Pancreas (tissue), 10 donors: Measurements from ENCODE around the gene ADPRHL1. TPM values are rescaled to one million over a fixed set of nuclear protein-coding genes. Genes with fewer than 3 reads are reported as not detected.

Experiments
- ATAC-seq, 4 donors: fragments of 200-7000 bp; cut with Tn5 transposase; one replicate each; pipeline versions ENCODE4 v1.8.0 to v1.9.1; 2020; ENCODE audit warnings: mild to moderate bottlenecking in 4 of 4, moderate library complexity in 4 of 4
- DNase-seq, 6 donors: peaks; one replicate each; pipeline ENCODE4 v3.0.0-alpha.2; 2020
- FAIRE-seq: peaks from 2 replicates; lab custom pipeline; 2012; peaks lifted over from hg19 to GRCh38; lab: Jason Lieb, UNC
- H3K27ac ChIP-seq, 4 donors: fragments of 200-600 bp; sonication (generic); 1 replicate in 3 of 4; 2 replicates in 1 of 4; pipeline versions ENCODE4 v1.5.0 to v1.8.0; 2020
- H3K27me3 ChIP-seq, 4 donors: fragments of 200-600 bp; one replicate each; pipeline ENCODE4 v1.8.0; 2021
- H3K36me3 ChIP-seq, 3 donors: fragments of 200-600 bp; sonication (generic) in 1 of 3; one replicate each; pipeline versions ENCODE4 v1.5.0 to v1.8.0; 2020 to 2021
- H3K4me1 ChIP-seq, 3 donors: fragments of 200-600 bp; one replicate each; pipeline ENCODE4 v1.8.0; 2021
- H3K4me3 ChIP-seq, 4 donors: fragments of 200-600 bp; sonication (generic) in 2 of 4; one replicate each; pipeline versions ENCODE4 v1.5.0 to v1.8.0; 2020 to 2021
- H3K9me3 ChIP-seq, 4 donors: fragments of 200-600 bp; one replicate each; pipeline ENCODE4 v1.8.0; 2021
- CTCF ChIP-seq, 4 donors: fragments of 200-600 bp; sonication (generic) in 3 of 4; IDR thresholded peaks; one replicate each; pipeline versions ENCODE4 v1.5.0 to v1.8.0; 2021; ENCODE audit warnings: antibody characterized with exemption in 4 of 4
- WGBS, 2 donors: extraction: QIAGEN DNeasy Blood & Tissue Kit; methylation state at CpG; one replicate each; pipeline ENCODE4 v1.1.7; 2013; 5-methylcytosine and 5-hydroxymethylcytosine counted together
- intact Hi-C, 3 donors: fragments of 100-400 bp; cut with DNase I; formaldehyde crosslinking; loops; one replicate each; pipeline versions ENCODE4 v1.11.1 to v1.14.2; 2022
- polyA plus RNA-seq, 2 donors: library from polyadenylated mRNA; stranded (reverse); fragments of 200-250 nt; gene quantifications; one replicate each; pipeline ENCODE4 v1.2.3, GENCODE V29; 2013
- total RNA-seq, 6 donors: library from RNA; stranded (reverse); fragmentation: NEBNext Ultra II Directional in 4 of 6; extraction: Animal tissue kit (Norgen Biotek cat#: 25700) in 4 of 6; gene quantifications; one replicate each; pipeline versions ENCODE4 v1.2.1 to v1.2.4, GENCODE V29; 2021 to 2023
- donor health status: healthy with polysubstance abuse.
- donor health status: DM: no; HTN: no; CAD: no; lungs with moderate emphysema.
- donor health status: DM: no; HTN: no; CAD: no.
- donor health status: control.
- donor health status: control.
- donor health status: Bipolar disorder and iron deficiency.
- donor health status: DM: yes; HTN: yes; CAD: no.
- donor health status: DM: no; HTN: no; CAD: no.
- donor health status: DM: no; HTN: no; CAD: no.
- donor health status: DM: yes; HTN: yes; CAD: no.

The ADPRHL1 gene
- total and polyA plus RNA-seq, 8 donors, result 1.2 to 6.0 (median 3.0) TPM

- Histone ChIP-seq H3K27ac (no peak overlapping the region), H3K4me1 (no peaks in the 10 kb centered on the region), H3K27me3 (no peaks in the 10 kb centered on the region), H3K9me3 (no peaks in the 10 kb centered on the region), H3K4me3 (no peak overlapping the region), H3K36me3 (no peaks in the 10 kb centered on the region)
- no peak for ATAC-seq
- 89 to 95% methylated on average over 7 to 8 of the region's 8 CpGs for WGBS, 2 donors
- DNase-seq, result no peak
- TF ChIP-seq CTCF (IDR thresholded peaks at IDR 0.05), result no peak
- no peak for FAIRE-seq
- intact Hi-C loops, result no loop called here
Measured at GRCh38 chr13:113414335-113414734, 39.0 kb downstream of the ADPRHL1 start.

GRCh38 chr13:113413898-113414282 lies 39.4 kb downstream of the ADPRHL1 start:
- WGBS, 2 donors, result 70 to 71% methylated on average over 9 of the region's 9 CpGs
- DNase-seq (peak in 1 of 6 donors; percentile 40), FAIRE-seq (no peak), ATAC-seq (peak in 2 of 4 donors; percentile 24 to 25)
- H3K4me1 ChIP-seq, result no peaks in the 10 kb centered on the region
- intact Hi-C loops, result no loop called here
- no peak overlapping the region for H3K4me3 ChIP-seq
- H3K27me3 ChIP-seq, result no peaks in the 10 kb centered on the region
- no peak for TF ChIP-seq CTCF (IDR thresholded peaks at IDR 0.05)
- H3K36me3 ChIP-seq, result no peaks in the 10 kb centered on the region
- H3K9me3 ChIP-seq, result no peaks in the 10 kb centered on the region
- no peak overlapping the region for H3K27ac ChIP-seq

DNA sequence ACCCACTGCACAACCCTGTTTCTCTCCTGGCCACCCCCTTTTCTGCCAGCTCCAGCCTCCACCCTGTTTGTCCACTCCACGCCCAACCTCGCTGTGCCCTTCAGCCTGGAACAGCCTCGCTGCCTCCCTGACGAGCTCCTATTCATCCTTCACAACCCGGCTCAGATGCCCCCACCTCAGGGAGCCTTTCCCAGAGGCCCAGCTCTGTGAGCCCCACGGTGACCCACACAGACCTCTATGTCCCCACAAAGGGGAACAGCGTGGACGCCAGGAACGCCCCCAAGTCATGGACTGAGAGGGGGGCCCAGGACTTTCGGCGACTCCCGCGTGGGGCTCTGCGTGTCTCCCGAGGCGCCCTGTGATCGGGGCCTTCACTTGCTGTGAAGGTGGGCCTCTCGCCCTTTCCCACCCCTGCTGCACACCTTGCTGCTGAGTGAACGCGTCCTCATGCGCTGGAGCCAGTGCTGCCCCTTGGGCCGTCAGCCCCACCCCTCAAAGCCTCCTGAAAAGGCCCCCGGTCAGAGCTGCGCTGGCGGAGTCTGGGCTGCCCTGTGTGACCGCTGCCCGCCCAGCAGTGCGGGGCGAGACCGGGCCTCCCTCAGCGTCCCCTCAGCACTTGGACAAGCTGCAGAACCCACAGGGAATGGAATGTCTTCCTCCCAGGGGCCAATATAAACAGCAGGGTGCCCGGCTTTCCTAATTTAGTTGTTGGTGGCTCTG lies 40.0 kb downstream of the ADPRHL1 start:
- FAIRE-seq (no peak), DNase-seq (peak in 1 of 6 donors; percentile 67), ATAC-seq (no peak)
- Histone ChIP-seq H3K36me3 (no peaks in the 10 kb centered on the region), H3K4me1 (no peaks in the 10 kb centered on the region), H3K4me3 (no peak overlapping the region), H3K27ac (no peak overlapping the region), H3K9me3 (no peaks in the 10 kb centered on the region), H3K27me3 (no peaks in the 10 kb centered on the region)
- intact Hi-C loops, result no loop called here
- WGBS, 2 donors, result 92 to 93% methylated on average over 32 of the region's 32 CpGs
- no peak for TF ChIP-seq CTCF (IDR thresholded peaks at IDR 0.05)

DNA sequence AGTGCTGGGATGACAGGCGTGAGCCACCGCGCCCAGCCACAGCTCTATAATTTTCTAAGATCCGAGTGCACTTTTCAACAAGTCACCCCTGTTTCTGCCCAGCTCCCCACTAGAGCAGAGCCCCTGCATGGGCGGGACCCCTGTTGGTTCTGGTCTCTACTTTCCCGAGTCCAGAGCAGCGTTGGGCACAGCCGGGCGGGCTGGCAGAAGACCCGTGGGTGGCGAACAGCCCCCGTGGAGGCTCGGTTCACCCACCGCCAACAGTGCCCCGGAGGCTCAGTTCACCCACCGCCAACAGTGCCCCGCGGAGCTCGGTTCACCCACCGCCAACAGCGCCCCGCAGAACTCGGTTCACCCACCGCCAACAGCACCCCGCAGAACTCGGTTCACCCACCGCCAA lies 40.8 kb downstream of the ADPRHL1 start:
- Histone ChIP-seq H3K27ac (no peak overlapping the region), H3K27me3 (no peaks in the 10 kb centered on the region), H3K9me3 (no peaks in the 10 kb centered on the region), H3K36me3 (no peaks in the 10 kb centered on the region), H3K4me1 (no peaks in the 10 kb centered on the region), H3K4me3 (no peak overlapping the region)
- 93 to 98% methylated on average over 22 to 27 of the region's 27 CpGs for WGBS, 2 donors
- ATAC-seq, result no peak
- FAIRE-seq, result no peak
- TF ChIP-seq CTCF (IDR thresholded peaks at IDR 0.05), result no peak
- peak in 1 of 6 donors; percentile 59 for DNase-seq
- intact Hi-C loops, result no loop called here
